Activated gamma-delta T cell treated with Interleukin-2 at 50 U/mL for 16 hours (primary cell): Measurements from ENCODE around the gene ARRB1.

Experiments used
- DNase-seq: peaks from one replicate; pipeline ENCODE4 v3.0.0-alpha.2; 2020

ARRB1 gene

DNA sequence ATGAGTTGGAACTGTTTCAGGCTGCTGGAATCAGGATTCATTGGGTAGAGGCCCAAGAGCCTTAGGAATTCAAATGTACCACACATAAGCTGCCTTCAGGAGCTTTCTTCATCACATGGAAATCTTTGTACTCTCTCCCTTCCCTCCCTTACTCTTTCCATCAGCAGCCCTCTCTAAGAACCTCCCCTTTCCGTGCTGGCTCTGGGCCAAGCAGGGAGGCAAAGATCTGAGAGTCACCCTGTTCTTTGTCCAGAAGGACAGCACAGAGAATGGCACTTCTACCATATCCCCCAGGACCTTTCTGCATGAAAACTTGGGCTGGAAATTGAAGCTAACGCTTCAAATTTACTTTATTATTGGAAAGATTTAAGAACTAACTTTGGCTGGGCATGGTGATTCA lies 131.6 kb downstream of the ARRB1 start:
- DNase-seq: no peak

DNA sequence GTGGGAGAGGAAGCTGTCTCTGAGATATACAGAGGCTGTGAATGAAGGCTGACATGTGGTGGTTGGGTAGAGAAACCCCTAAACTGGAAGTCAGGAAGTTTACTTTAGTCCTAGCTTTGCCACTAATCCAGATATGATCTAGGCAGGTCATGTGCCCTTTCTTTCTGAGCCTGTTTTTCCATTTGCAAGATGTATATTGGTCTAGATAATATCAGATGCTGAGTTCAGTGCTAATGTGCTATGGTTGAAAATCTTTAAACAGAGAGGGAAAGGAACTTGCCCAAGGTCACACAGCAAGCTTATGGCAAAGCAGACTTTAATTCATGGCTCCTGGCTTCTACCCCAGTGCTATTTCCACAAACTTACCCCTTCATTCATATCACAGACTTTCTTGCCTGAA lies 136.6 kb downstream of the ARRB1 start:
- no peak for DNase-seq

DNA sequence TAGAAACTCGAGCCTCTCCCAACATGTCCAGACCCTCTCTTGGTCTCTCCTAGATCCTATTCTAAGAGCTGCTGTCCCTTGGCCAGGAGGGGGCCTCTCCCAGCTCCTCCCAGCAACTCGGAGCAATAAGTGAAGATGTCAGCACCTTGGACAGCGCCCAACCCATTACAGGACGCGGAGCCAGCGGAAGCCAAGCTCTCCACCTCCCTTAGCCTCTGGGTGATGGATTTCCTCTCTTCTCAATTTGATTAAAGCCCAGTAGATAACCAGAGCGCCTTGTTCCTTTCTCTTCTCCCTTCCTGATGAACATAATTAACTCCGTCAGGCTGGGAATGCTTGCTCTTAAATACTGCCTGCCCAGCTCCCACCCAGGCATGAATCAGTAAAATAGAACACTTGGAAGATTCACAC lies 137.0 kb downstream of the ARRB1 start:
- peak; percentile 75 for DNase-seq
